GM21390 (cell line): Measurements from ENCODE around the gene MYH14.
"Not testable (repeated sequence)": the region's sequence is repeated elsewhere in the genome, so short reads cannot be mapped to it uniquely, and the experiment has no call there.

Experiments
- ATAC-seq: cut with Tn5 transposase; IDR thresholded peaks from one replicate; pipeline ENCODE4 v1.9.1; 2021; ENCODE audit not compliant: unreplicated experiment

The MYH14 gene

DNA sequence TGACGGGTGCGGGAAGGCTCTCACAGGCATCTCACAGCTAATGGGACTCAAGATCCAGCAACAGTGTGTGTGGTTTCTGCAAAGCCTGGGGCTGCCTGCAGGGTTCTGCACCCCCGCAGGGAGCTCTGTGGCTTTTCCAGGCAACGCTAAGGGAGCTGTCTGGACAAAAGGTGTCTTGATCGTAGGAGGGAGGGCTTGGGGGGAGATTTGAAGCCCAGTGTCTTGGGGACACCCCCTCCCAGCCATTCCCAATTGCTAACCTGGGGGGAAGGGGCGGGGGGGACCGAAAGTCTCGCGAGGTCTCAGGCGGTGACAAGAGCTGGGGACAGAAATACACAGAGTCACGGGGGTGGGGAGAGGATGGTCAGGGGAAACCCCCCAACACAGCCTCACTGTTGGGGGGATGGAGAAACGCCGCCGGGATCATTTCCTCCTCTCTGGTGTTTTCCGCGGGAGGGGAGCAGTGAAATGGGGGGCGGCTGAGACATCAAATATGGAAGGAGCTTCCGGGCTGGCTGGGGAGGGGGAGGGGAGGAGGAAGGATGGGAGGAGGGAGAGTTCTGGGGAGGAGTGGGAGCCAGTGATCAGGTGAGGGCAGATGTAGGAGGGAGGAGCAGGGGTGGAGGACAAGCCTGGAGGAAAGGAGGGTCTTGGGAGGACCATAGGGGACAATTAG is 112.5 kb downstream of the MYH14 start:
- ATAC-seq: no peak

DNA sequence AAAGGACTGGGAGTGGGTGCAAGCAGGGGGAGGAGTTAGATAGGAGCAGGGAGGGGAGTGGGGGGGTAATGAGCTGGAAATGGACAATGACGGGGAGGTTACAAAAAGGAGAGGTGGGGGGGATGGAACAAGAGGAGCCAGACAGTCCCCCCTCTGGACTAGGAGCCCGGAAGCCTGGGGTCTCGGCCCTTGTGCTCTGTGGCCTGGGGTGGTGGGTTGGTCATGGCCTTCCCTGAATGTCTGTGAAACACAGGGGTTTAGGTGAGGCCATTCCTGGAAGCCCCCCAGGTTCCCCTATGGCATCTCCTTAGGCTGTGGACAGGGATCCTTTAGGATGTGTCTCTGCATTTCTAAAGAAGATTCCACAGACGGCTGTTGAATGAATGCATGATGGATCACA is 113.7 kb downstream of the MYH14 start:
- no peak for ATAC-seq

DNA sequence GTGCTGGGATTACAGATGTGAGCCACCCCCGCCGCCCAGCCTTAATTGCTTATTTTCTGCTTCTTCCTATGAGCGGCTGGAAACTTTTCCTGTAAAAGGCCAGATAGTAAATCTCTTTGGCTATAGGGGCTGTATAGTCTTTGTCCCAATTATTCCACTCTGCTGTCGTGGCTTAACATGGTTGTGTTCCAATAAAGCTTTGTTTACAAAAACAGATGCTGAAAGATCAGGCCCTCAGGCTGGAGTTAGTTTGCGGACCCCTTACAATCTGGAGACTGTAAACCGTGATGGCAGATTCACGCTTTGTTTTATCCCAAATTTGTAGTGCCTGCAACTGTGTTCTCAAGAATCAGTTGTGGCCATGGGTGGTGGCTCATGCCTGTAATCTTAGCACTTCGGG is 115.0 kb downstream of the MYH14 start:
- no peak for ATAC-seq

DNA sequence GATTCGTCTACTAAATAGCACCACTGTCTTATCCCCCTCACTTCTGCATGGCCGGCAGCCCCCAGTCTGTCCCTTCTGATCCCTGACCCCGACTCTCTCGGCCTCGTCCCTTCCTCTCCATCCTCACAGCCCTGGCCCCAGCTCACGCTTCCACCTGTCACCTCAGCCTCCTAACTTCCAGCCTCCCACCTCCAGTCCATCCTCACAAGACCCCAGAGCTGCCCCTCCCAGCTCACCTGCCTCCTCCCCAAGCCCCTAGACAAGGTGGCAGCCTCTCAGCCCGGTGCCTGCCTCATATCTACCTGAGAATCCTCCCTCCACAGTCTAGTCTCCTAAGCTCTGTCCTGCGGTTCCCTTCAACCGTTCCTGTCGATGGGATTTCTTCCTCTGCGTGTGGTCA is 115.7 kb downstream of the MYH14 start:
- no peak for ATAC-seq

DNA sequence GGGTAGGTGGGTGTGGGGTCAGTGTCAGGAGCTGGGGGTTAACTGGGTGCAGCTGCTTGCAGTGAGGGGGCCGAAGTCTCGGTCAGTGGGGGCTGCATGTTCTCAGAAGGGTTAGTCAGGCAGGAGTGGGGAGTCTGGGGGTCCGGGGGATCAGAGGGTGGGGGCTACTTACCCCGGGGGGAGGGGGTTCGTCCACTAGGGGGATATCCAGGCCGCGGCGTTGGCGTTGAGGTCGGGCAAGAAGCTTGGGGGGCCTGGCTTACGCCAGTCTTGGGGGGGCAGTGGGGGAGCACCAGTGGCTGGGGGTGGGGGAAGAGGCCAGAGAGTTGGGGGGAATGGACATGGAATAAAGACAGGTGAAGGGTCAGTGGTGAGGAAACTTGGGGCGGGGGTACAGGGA is 116.6 kb downstream of the MYH14 start:
- ATAC-seq: no peak

DNA sequence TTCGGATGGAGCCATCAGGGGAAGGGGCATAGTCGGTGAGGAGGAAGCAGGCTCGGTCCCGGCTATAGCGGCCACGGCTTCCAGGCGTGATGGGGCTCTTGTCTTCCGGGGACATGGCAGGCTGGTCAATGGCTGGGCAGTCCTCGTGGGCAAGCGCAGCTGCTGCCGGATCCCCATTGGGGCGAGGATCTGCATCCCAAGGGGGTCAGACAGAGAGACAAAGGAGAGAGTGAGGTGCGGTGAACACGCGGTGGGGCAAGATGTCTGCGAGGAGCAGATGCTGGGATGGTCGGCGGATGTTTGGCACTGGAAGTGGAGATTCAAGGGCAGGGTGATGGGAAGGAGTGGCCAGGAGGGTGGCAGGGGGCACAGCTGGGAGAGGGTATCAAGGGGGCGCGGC is 117.2 kb downstream of the MYH14 start:
- no peak for ATAC-seq

DNA sequence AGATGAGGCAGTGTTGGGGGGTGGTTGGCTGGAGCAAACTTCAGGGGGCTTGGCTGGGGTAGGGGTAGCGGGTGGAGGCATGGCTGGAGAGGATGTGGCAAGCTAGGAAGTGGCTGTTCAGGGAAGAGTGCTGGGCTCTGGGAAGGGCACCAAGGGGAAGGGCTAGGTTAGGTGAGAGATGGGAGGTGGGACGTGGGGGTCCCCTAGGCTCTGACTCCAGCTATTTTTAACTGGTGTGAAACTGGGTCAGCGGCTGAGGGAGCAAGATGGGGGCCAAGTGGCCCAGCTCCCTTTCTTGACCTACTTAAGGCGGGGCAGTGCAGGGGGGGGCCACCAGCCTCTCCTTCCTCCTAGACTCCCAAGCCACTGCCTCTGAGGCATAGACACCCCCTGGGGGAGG is 118.4 kb downstream of the MYH14 start:
- no peak for ATAC-seq

DNA sequence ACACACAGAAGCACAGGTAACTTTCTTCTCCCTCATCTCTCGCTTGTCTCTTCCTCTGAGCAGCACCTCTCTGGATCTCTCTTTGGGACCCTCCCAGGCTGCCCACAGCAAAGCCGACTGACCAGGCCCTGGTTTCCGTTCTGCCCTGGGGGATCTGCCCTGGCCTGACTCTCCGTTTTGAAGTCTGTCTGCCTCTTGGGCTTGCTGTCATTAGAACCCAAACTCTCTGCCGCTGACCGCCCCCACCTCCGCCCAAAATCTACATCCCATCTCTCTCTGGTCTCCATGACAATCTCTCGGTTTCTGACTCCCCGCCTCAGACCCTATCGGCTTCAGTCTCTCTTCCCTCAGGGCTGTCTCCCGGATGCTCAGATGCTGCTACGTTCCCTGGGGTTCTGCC is 118.8 kb downstream of the MYH14 start:
- ATAC-seq: no peak

- no peak for ATAC-seq
Measured at GRCh38 chr19:50322931-50323781, 119.7 kb downstream of the MYH14 start.

- ATAC-seq: no peak
Measured at GRCh38 chr19:50323782-50324133, 120.3 kb downstream of the MYH14 start.

DNA sequence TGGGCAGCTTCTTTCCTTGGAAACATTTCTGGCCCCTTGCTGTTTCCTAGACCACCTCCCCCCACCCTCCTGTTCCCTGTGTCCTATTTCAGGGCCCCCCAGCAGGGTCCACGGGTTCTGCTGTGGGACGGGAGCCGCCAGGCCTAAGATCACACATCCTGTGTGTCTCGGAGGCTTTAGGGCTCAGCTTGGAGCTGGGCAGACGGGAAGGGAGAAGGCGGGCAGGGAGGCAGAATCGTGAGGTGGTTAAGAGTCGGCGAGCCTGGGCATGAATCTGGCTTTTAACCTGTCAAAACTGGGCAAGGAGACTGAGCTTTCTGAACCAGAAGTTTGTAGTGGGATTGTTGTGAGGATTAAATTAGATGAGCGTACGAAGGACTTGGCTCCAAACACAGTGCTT is 120.9 kb downstream of the MYH14 start:
- ATAC-seq: no peak

GRCh38 chr19:50325310-50326100 is 122.1 kb downstream of the MYH14 start:
- ATAC-seq: no peak

- no peak for ATAC-seq
Measured at GRCh38 chr19:50326101-50326664, 122.8 kb downstream of the MYH14 start.

DNA sequence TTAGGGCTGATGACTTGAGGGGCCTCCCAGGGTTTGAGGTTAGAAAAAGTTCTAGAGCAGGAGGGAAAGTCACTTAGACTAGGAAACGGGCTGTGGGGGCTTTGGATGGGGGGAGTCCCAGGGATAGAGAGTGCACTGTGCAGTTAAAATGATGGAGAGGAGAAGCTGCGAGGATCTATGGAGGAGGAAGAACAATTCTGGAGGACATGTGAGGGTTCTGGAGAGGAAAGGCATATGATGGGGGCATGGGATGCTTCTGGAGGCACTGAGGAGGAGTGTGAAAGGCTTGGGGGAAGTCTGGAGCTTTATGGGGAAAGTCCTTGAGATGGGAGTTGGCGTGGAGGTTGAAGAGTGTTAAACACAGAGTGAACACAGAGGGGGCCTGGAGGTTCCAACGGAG is 123.6 kb downstream of the MYH14 start:
- ATAC-seq: no peak

GRCh38 chr19:50327461-50328223 is 124.2 kb downstream of the MYH14 start:
- no peak for ATAC-seq

DNA sequence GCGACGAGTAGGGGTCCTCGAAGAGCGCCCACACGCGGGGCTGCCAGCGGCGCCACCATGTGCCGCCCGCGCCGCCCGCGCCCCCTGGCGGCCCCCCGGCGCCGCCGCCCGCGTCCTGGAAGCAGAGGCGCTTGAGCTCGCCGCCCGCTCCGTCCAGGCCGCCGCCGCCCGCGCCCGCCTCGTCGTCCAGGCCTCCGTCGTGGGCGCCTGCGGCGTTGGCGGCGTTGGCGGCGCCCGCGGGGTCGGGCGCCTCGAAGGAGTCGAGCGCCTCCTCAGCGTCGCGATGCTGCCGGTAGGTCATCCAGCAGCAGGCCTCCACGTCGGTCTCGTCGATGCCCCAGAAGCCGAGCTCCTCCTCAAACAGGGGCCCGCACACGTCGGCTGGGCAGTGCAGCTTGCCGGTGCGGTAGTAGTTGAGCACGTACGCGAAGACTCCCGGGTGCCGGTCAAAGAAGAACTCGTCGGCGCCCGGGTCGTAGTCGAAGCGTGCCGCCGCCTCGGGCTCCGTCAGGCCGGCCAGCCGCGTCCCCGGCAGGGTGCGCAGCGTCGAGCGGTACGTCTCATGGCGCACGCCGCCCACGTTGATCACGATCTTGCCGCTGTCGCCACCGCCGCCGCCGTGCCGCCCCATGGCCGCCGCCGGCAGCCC is 124.9 kb downstream of the MYH14 start:
- no peak for ATAC-seq

DNA sequence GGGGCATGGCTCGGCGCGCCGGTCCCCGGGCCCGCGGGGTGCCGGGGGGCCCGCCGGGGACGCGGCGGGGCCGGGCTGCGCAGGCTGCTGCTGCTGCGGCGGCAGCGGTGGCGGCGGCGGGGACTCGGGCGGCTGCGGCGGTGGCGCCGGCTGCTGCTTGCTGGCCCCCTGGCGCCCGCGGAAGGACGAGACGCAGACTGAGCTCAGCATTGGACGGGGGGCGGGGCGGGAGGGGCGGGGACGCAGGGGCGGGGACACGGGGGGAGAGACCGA is 125.4 kb downstream of the MYH14 start:
- peak; percentile 8 for ATAC-seq

GRCh38 chr19:50329146-50329925 is 125.9 kb downstream of the MYH14 start, which contains the start of gene KCNC3:
TSS of gene KCNC3 (minus strand) at chr19:50329377. CDS start at chr19:50329082, 295 bp downstream.
- ATAC-seq: peak; percentile 45

GRCh38 chr19:50329926-50330294 is 126.5 kb downstream of the MYH14 start:
- ATAC-seq: not testable (repeated sequence)
